Thoracic aorta (tissue), 2 donors: ENCODE results near the gene TCF21. TPM values are rescaled to one million over a fixed set of nuclear protein-coding genes. Genes with fewer than 3 reads are reported as not detected.

Experiments used
- ATAC-seq: fragments of 150-250 bp; one replicate; pipeline ENCODE4 v1.8.0; 2017; ENCODE audit warnings: low read depth; ENCODE audit not compliant: insufficient number of reproducible peaks, low FRiP score
- DNase-seq: peaks from one replicate; pipeline ENCODE4 v3.0.0-alpha.2; 2020; ENCODE audit warnings: low spot score
- H3K27ac ChIP-seq, 2 donors: fragments of 200-600 bp; sonication (generic); 1 replicate in 1 of 2; 2 replicates in 1 of 2; pipeline ENCODE4 v1.5.1; 2016; ENCODE audit warnings: mild to moderate bottlenecking in 2 of 2, moderate library complexity in 2 of 2
- H3K27me3 ChIP-seq: fragments of 200-600 bp; sonication (generic); replicated peaks from 2 replicates; pipeline ENCODE4 v1.6.0; 2016; ENCODE audit warnings: mild to moderate bottlenecking; ENCODE audit not compliant: insufficient read depth
- H3K36me3 ChIP-seq: fragments of 200-600 bp; sonication (generic); one replicate; pipeline ENCODE4 v1.5.1; 2016
- H3K4me1 ChIP-seq, 2 donors: fragments of 200-600 bp; sonication (generic); 1 replicate in 1 of 2; 2 replicates in 1 of 2; pipeline versions ENCODE4 v1.5.1 to v1.6.0; 2016; ENCODE audit warnings: low read depth in 2 of 2, mild to moderate bottlenecking in 1 of 2; ENCODE audit not compliant: control insufficient read depth in 1 of 2
- H3K4me3 ChIP-seq: fragments of 200-600 bp; sonication (generic); 2 replicates; pipeline ENCODE4 v1.5.1; 2016; ENCODE audit warnings: mild to moderate bottlenecking
- H3K9me3 ChIP-seq: fragments of 200-600 bp; sonication (generic); 2 replicates; pipeline ENCODE4 v1.5.1; 2016
- CTCF ChIP-seq: fragments of 200-600 bp; sonication (generic); IDR thresholded peaks from one replicate; pipeline ENCODE4 v1.5.1; 2019; ENCODE audit warnings: antibody characterized with exemption
- total RNA-seq, 2 donors: library from RNA; depleted of rRNA; stranded (reverse); fragments of >200 nt; gene quantifications; one replicate each; pipeline versions ENCODE4 v1.1.0 to v1.2.3, GENCODE V29; 2016

The TCF21 gene
- total RNA-seq, 2 donors from 2014 or later = 0.28 TPM; not detected in 1

DNA sequence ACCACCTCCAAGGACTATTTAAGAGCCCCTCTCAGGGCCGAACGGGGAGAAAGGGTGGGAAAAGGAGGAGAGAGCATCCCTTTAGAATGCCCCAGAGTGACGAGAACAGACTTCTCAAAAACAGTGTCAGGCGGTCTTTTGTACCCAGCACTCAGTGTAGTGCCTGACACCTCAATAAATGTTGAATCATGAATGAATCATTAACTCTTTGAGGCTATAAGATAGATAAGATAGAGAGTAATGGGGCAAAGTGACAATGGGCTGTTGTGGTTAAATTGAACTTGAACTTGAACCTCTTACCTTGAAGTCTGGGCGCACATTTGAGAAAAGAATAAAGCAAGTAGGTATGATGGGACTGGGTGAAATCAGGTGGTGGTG, 7.4 kb downstream of the TCF21 start:
- H3K4me3 ChIP-seq = peak overlapping the region; percentile 59
- ATAC-seq = no peak
- no peak overlapping the region for H3K27ac ChIP-seq
- peaks cover 5 to 15% of the 10 kb centered on the region in 2 donors for H3K4me1 ChIP-seq
- H3K36me3 ChIP-seq = no peaks in the 10 kb centered on the region
- peaks cover 37% of the 10 kb centered on the region for H3K27me3 ChIP-seq
- TF ChIP-seq CTCF = no peak
- DNase-seq = no peak
- H3K9me3 ChIP-seq = no peaks in the 10 kb centered on the region

- Histone ChIP-seq H3K4me3 (no peak overlapping the region), H3K27ac (no peak overlapping the region), H3K4me1 (peaks cover 0 to 11% of the 10 kb centered on the region in 2 donors), H3K9me3 (no peaks in the 10 kb centered on the region), H3K27me3 (peaks cover 24% of the 10 kb centered on the region), H3K36me3 (no peaks in the 10 kb centered on the region)
- ATAC-seq (no peak), DNase-seq (no peak)
- no peak for TF ChIP-seq CTCF
Measured at GRCh38 chr6:133898263-133898662, 9.3 kb downstream of the TCF21 start.

DNA sequence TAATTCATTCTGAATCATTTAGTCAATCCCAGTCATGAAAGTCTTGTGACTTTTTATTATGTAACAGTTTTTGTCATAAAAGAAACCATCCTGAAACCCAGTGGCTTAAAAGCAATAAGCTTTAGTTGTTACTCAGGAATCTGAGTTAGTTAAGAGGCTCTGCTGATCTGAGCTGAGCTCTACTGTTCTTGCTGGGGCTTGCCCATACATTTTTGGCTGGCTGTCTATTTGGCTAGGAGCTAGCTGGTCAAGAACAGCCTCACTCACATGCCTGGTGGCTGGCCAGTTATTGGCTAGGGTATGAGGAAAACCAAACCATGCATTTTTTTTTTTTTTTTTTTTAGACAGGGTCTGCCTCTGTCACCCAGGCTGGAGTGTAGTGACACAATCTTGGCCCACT, 10.6 kb downstream of the TCF21 start:
- DNase-seq = no peak
- Histone ChIP-seq H3K27me3 (peaks cover 12% of the 10 kb centered on the region), H3K36me3 (no peaks in the 10 kb centered on the region), H3K9me3 (no peaks in the 10 kb centered on the region), H3K4me1 (peaks cover 0 to 11% of the 10 kb centered on the region in 2 donors), H3K27ac (no peak overlapping the region), H3K4me3 (no peak overlapping the region)
- no peak for TF ChIP-seq CTCF
- no peak for ATAC-seq

DNA sequence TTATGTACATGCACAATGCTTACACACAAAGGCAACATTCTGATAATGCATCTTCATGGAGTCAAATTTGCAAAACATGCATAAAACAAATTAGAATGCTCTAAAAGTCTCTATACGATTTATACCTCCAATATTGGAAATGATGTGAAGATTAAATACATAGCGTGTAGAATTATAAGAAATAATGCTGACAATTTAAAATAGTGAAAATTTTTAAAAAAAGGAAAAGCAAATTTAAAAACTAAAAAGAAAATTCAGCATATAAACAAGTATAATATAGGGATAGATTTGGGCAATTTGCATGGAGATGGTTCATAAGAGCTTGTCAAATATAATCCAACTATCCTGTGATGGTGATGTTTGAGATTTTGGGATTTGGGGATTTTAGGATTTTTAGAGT, 14.9 kb downstream of the TCF21 start:
- Histone ChIP-seq H3K36me3 (no peaks in the 10 kb centered on the region), H3K4me1 (no peaks in the 10 kb centered on the region), H3K27me3 (no peaks in the 10 kb centered on the region), H3K4me3 (no peak overlapping the region), H3K27ac (no peak overlapping the region), H3K9me3 (no peaks in the 10 kb centered on the region)
- TF ChIP-seq CTCF = no peak
- ATAC-seq (no peak), DNase-seq (no peak)

DNA sequence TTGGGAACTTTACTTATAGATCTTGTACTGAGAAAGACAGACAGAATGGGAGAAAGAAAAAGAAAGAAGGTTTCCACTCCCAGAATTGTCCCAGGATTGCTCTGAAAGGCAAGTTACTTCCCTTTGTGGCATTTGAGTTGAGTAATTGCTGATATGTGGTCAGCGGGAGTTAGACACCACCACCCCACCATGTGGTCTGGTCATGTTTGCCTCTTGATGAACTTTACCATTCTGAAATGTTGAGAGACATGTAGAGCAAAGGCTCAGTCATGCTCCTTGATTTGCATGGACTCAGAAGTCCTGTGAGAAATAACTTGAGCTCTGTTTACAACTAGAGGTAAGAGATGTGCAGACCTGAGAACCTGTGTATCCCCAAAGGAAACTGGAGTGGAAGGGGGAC, 17.1 kb downstream of the TCF21 start:
- H3K4me1 ChIP-seq = no peaks in the 10 kb centered on the region
- H3K36me3 ChIP-seq = no peaks in the 10 kb centered on the region
- no peaks in the 10 kb centered on the region for H3K27me3 ChIP-seq
- DNase-seq (no peak), ATAC-seq (no peak)
- no peak overlapping the region for H3K27ac ChIP-seq
- H3K9me3 ChIP-seq = no peaks in the 10 kb centered on the region
- TF ChIP-seq CTCF = no peak
- H3K4me3 ChIP-seq = no peak overlapping the region
